ENCODE measurements around the gene TET3.

DNA sequence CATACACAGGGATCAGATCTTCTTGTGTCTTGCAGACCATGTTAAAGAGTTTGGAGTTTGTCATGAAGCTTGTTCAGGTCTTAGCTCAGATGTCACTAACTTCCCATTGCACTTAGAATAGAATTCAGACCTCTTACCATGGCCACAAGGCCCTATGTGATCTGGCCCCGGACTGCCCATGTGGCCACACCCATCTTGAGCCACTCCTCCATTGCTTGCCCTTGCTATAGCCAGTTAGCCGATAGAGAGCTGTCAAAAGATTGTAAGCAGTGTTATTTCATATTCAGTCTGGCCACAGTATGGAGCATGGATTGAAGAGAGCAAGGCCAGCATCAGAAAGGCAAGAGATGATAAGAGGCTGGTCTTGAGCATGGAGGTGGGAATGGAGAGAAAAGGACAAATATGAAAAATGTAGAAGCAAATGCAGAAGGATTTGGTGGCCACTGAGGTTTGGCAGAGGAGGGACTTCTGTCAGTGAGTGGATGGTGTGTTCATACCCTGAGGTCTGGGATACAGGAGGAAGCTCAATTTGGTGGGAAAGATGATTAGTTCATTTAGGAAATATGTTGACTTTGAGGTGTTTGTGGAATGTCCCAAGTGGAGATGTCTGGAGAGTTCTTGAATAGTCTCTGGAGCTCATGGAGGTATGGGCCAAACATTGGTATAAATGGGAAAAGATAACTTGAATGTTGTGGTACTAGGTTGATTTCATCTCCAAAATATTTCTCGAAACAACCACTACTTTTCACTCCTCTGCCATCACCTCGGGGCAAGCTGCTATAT lies 47.4 kb upstream of the TET3 start:
- TF ChIP-seq GATA2 (IDR thresholded peaks at IDR 0.05; ENCODE audit: low read depth, low read length) (no peak), GATA3 (IDR thresholded peaks at IDR 0.05; ENCODE audit: low read depth, low read length) (no peak)

Data from SH-SY5Y (cell line).